Peyer's patch (tissue), 4 donors: ENCODE data around the gene CENPC. TPM values are rescaled to one million over a fixed set of nuclear protein-coding genes. Genes with fewer than 3 reads are reported as not detected.
"Not testable (repeated sequence)": the region's sequence is repeated elsewhere in the genome, so short reads cannot be mapped to it uniquely, and the experiment has no call there.

ENCODE experiments used
- DNase-seq, 3 donors: peaks; one replicate each; pipeline ENCODE4 v3.0.0-alpha.2; 2017 to 2019
- H3K27ac ChIP-seq, 4 donors: fragments of 200-600 bp; sonication (generic); one replicate each; pipeline ENCODE4 v1.5.1; 2016 to 2019
- H3K27me3 ChIP-seq, 2 donors: fragments of 200-600 bp; sonication (generic); one replicate each; pipeline ENCODE4 v1.5.1; 2019
- H3K36me3 ChIP-seq, 3 donors: fragments of 200-600 bp; sonication (generic); one replicate each; pipeline ENCODE4 v1.5.1; 2016 to 2019
- H3K4me1 ChIP-seq, 4 donors: fragments of 200-600 bp; sonication (generic); one replicate each; pipeline ENCODE4 v1.5.1; 2016 to 2019
- H3K4me3 ChIP-seq, 4 donors: fragments of 200-600 bp; sonication (generic); 1 replicate in 3 of 4; 2 replicates in 1 of 4; pipeline ENCODE4 v1.5.1; 2016 to 2019; ENCODE audit warnings: mild to moderate bottlenecking in 1 of 4
- H3K9me3 ChIP-seq, 4 donors: fragments of 200-600 bp; sonication (generic); one replicate each; pipeline ENCODE4 v1.5.1; 2016 to 2019; ENCODE audit warnings: mild to moderate bottlenecking in 1 of 4
- POLR2A ChIP-seq, 2 donors: fragments of 450-650 bp; IDR thresholded peaks; one replicate each; pipeline ENCODE4 v1.5.1; 2017; ENCODE audit warnings: antibody characterized with exemption in 2 of 2, mild to moderate bottlenecking in 2 of 2, moderate library complexity in 2 of 2
- total RNA-seq, 4 donors: library from RNA; depleted of rRNA; stranded (reverse); fragments of >200 nt; gene quantifications; one replicate each; pipeline ENCODE4 v1.1.0, GENCODE V29; 2016
- TF ChIP-seq, protein P1 (sequence below), 6 experiments: fragments of 450-650 bp in 4 of 6; fragments of 200-600 bp in 2 of 6; sonication (generic) in 1 of 6; IDR thresholded peaks; one replicate each; pipeline ENCODE4 v1.5.1; 2017 to 2019; ENCODE audit warnings: antibody characterized with exemption in 6 of 6, mild to moderate bottlenecking in 3 of 6, moderate library complexity in 1 of 6

The CENPC gene
- total RNA-seq, 4 donors from 2014 or later = 26.3 to 99.0 (median 40.0) TPM

DNA sequence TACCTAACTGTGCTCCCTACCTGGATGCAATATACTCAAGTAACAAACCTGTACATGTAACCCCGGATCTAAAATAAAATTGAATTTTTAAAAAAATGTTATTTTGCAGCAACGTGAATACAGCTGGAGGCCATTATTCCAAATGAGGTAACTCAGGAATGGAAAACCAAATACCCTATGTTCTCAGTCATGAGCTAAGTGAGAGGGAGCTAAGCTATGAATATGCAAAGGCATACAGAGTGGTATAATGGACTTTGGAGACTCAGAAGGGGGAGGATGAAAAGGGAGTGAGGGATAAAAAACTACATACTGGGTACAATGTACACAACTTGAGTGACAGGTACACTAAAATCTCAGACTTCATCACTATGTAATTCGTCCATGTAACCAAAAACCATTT lies 78.6 kb downstream of the CENPC start:
- no peak for DNase-seq

DNA sequence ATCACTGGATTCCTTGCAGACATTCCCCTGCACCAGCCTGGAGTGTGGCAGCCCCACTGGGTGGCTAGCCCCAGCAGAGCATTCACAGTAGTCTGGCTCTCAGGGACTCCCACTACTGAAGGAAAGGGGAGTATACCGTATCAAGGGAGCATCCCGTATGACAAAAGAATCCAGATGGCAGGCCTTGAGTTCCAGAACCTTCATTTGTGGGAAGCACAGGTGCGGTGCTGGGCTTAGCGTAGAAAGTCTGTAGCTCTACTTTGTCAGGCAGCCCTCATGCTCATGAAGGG lies 79.6 kb downstream of the CENPC start:
- TF ChIP-seq, protein P1, sequence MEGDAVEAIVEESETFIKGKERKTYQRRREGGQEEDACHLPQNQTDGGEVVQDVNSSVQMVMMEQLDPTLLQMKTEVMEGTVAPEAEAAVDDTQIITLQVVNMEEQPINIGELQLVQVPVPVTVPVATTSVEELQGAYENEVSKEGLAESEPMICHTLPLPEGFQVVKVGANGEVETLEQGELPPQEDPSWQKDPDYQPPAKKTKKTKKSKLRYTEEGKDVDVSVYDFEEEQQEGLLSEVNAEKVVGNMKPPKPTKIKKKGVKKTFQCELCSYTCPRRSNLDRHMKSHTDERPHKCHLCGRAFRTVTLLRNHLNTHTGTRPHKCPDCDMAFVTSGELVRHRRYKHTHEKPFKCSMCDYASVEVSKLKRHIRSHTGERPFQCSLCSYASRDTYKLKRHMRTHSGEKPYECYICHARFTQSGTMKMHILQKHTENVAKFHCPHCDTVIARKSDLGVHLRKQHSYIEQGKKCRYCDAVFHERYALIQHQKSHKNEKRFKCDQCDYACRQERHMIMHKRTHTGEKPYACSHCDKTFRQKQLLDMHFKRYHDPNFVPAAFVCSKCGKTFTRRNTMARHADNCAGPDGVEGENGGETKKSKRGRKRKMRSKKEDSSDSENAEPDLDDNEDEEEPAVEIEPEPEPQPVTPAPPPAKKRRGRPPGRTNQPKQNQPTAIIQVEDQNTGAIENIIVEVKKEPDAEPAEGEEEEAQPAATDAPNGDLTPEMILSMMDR (IDR thresholded peaks at IDR 0.05) = no peak
- no peak for TF ChIP-seq POLR2A (IDR thresholded peaks at IDR 0.05)
- no peak for DNase-seq
- H3K4me3 ChIP-seq = no peak overlapping the region
- no peak overlapping the region for H3K27ac ChIP-seq
- peaks cover 0 to 9% (median 0%) of the 10 kb centered on the region in 3 donors for H3K36me3 ChIP-seq
- H3K9me3 ChIP-seq = no peaks in the 10 kb centered on the region
- no peaks in the 10 kb centered on the region for H3K4me1 ChIP-seq
- no peaks in the 10 kb centered on the region for H3K27me3 ChIP-seq

More for the DNA sequence above, 78.6 kb downstream of the CENPC start:
- H3K27ac ChIP-seq = no peak overlapping the region
- peaks cover 0 to 18% (median 0%) of the 10 kb centered on the region in 3 donors for H3K36me3 ChIP-seq
- no peaks in the 10 kb centered on the region for H3K27me3 ChIP-seq
- TF ChIP-seq POLR2A (IDR thresholded peaks at IDR 0.05) = no peak
- no peaks in the 10 kb centered on the region for H3K9me3 ChIP-seq
- no peaks in the 10 kb centered on the region for H3K4me1 ChIP-seq
- no peak overlapping the region for H3K4me3 ChIP-seq

DNA sequence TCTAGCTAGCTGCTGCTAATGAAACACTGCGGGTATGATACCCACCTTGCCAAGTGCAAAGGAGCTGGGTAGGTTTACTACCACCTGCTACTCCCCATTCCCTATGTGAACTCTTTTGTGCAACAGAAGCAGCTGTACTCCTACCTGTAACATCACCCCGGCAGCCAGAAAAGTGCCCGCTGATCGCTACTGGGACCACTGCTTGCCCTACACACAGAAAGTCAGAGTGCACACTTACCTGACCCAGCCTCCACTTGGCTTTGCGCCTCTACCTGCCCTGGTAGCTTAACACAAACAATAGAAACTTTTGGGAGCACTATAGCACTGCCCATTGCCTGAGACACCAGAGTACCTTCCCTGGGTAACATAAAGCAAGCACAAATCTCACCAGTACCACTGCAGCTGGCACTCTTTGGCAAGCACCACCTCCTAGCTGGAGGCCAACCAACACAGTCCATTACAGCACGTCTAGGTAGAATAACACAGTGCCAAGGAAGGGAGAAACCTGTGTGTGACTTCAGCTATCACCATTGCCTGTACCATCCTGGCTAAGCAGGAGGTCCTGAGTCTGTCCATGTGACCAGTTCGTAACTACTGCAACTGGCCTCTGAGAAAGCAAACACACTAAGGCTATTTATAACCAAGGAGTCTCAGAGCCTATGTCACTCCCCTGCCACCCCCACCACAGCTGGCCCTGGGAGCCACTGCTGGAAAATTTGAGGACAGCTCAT lies 80.1 kb downstream of the CENPC start:
- H3K27me3 ChIP-seq = no peaks in the 10 kb centered on the region
- no peaks in the 10 kb centered on the region for H3K4me1 ChIP-seq
- H3K27ac ChIP-seq = no peak overlapping the region
- no peak for DNase-seq
- no peak overlapping the region for H3K4me3 ChIP-seq
- H3K9me3 ChIP-seq = no peaks in the 10 kb centered on the region
- TF ChIP-seq POLR2A (IDR thresholded peaks at IDR 0.05) = no peak
- TF ChIP-seq, protein P1 (IDR thresholded peaks at IDR 0.05) = no peak
- H3K36me3 ChIP-seq = peaks cover 0 to 4% (median 0%) of the 10 kb centered on the region in 3 donors

DNA sequence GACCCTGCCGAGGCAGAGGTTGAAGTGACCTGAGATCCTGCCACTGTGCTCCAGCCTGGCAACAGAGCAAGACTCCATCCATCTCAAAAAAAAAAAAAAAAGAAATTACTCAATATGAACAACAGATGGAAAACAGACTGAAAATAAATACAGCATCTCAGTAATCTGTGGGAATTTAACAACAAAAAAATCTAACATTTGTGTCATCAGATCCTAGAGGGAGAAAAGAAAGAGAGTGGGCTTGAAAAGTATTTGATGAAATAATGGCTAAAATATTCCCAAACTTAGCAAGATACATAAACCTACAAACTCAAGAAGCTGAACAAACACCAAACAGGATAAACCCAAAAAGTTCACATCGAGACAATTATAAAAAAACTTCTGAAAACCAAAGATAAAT lies 84.7 kb downstream of the CENPC start:
- no peaks in the 10 kb centered on the region for H3K4me1 ChIP-seq
- no peak for DNase-seq
- TF ChIP-seq, protein P1 (IDR thresholded peaks at IDR 0.05) = no peak
- TF ChIP-seq POLR2A (IDR thresholded peaks at IDR 0.05) = no peak

DNA sequence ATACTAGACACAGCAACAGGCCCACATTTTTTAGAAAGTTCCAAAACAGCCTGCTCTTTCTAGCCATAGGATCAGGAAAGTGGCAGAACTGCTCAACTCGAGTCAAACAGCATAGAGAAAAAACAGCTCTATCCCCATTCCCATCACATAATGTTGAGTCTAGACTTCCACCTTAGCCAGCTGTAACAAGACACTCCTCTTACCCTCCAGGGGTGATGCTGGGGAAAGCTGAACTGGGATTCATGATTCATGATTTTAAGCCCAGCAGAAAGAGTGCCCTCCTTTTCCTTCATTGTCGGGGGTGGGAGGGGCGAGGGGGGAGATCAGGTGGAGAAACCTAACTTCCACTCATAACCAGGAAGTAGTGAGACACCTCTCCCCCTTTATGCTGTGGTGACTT lies 86.1 kb downstream of the CENPC start:
- Histone ChIP-seq H3K36me3 (no peaks in the 10 kb centered on the region), H3K27me3 (no peaks in the 10 kb centered on the region), H3K4me3 (no peak overlapping the region), H3K9me3 (no peaks in the 10 kb centered on the region), H3K27ac (no peak overlapping the region), H3K4me1 (no peaks in the 10 kb centered on the region)
- no peak for DNase-seq
- TF ChIP-seq POLR2A (IDR thresholded peaks at IDR 0.05) = no peak
- TF ChIP-seq, protein P1 (IDR thresholded peaks at IDR 0.05) = no peak

More for the DNA sequence above, 84.7 kb downstream of the CENPC start:
- Histone ChIP-seq H3K4me3 (no peak overlapping the region), H3K27ac (no peak overlapping the region), H3K9me3 (no peaks in the 10 kb centered on the region), H3K27me3 (no peaks in the 10 kb centered on the region), H3K36me3 (no peaks in the 10 kb centered on the region)

DNA sequence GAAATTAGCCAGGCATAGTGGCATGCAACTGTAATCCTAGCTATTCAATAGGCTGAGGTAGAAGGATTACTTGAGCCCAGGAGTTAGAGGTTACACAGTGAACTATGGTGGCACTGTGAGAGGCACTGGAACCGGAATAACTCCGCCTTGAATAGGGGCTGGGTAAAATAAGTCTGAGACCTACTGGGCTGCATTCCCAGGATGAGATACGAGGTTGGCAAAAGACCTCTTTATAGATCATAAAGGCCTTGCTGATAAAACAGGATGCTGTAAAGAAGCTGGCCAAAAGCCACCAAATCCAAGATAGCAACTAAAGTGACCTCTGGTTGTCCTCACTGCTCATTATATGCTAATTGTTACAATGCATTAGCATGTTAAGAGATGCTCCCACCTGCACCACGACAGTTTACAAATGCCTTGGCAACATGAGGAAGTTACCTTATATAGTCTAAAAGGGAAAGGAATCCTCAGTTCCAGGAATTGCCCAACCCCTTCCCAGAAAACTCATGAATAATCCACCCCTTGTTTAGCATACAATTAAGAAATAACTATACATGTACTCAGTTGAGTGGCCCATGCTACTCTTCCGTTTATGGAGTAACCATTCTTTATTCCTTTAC lies 88.6 kb downstream of the CENPC start:
- no peaks in the 10 kb centered on the region for H3K9me3 ChIP-seq
- H3K4me1 ChIP-seq = no peaks in the 10 kb centered on the region
- no peaks in the 10 kb centered on the region for H3K36me3 ChIP-seq
- no peak overlapping the region for H3K4me3 ChIP-seq
- no peaks in the 10 kb centered on the region for H3K27me3 ChIP-seq
- TF ChIP-seq, protein P1 (IDR thresholded peaks at IDR 0.05) = no peak
- TF ChIP-seq POLR2A (IDR thresholded peaks at IDR 0.05) = no peak
- DNase-seq = no peak
- no peak overlapping the region for H3K27ac ChIP-seq

DNA sequence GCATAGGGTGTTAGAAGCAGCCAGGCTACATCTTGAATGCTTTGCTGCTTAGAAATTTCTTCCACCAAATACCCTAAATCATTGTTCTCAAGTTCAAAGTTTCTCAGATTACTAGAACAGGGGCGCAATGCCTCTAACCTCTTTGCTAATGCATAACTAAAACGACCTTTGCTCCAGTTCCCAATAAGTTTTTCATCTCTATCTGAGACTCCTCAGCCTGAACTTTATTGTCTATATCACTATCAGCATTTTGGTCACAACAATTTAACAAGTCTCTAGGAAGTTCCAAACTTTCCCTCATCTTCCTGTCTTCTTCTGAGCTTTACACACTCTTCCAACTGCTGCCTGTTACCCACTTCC lies 92.5 kb downstream of the CENPC start:
- not testable (repeated sequence) for DNase-seq, H3K4me1 ChIP-seq, H3K36me3 ChIP-seq, H3K27ac ChIP-seq, H3K4me3 ChIP-seq, H3K9me3 ChIP-seq, H3K27me3 ChIP-seq
